OCI-M2 (cell line): ENCODE results near the gene SLC1A2.
"Not testable (repeated sequence)": the region's sequence is repeated elsewhere in the genome, so short reads cannot be mapped to it uniquely, and the experiment has no call there.

Experiments
- DNase-seq: peaks from one replicate; lab custom pipeline; 2025; ENCODE audit not compliant: unreplicated experiment; lab: John Stamatoyannopoulos, UW

The SLC1A2 gene

DNA sequence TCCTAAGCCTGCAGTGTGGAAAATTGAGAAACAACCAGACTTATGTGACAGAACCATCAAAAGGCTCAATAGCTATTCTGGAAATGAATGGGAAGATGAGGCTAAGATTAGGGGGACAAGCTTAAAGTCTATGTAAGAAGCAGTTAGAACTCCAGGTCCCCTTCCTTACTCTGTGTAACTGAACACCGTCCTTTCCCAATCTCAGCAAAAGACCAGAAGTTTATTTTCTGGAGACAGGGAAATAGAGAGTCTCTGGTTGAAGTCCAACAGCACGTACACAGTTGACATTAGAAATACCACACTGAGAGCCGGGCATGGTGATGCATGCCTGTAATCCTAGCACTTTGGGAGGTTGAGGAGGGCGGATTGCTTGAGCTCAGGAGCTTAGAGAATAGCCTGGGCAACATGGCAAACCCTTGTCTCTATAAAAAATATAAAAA, 186.4 kb downstream of the SLC1A2 start:
- DNase-seq = no peak

DNA sequence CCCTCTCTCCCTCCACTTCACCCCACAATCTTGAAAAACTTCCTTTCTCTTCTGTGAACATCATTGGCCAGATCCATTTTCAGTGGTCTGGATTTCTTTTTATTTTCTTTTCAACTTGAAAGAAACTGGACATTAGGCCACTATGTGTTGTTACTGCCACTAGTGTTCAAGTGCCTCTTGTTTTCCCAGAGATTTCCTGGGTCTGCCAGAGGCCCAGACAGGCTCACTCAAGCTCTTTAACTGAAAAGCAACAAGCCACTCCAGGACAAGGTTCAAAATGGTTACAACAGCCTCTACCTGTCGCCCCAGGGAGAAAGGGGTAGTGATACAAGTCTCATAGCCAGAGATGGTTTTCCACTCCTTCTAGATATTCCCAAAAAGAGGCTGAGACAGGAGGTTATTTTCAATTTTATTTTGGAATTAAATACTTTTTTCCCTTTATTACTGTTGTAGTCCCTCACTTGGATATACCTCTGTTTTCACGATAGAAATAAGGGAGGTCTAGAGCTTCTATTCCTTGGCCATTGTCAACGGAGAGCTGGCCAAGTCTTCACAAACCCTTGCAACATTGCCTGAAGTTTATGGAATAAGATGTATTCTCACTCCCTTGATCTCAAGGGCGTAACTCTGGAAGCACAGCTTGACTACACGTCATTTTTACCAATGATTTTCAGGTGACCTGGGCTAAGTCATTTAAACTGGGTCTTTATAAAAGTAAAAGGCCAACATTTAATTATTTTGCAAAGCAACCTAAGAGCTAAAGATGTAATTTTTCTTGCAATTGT, 188.1 kb downstream of the SLC1A2 start:
- no peak for DNase-seq

DNA sequence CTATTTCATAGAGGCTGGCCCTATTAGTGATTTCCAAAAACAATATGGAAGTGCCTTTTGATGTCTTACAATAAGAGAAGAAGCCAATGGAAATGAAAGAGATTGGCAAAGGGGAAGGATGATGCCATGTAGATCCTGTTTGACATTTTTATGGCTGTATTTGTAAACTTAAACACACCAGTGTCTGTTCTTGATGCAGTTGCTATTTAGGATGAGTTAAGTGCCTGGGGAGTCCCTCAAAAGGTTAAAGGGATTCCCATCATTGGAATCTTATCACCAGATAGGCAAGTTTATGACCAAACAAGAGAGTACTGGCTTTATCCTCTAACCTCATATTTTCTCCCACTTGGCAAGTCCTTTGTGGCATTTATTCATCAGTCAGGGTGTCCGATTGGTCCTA, 189.0 kb downstream of the SLC1A2 start:
- DNase-seq = no peak

DNA sequence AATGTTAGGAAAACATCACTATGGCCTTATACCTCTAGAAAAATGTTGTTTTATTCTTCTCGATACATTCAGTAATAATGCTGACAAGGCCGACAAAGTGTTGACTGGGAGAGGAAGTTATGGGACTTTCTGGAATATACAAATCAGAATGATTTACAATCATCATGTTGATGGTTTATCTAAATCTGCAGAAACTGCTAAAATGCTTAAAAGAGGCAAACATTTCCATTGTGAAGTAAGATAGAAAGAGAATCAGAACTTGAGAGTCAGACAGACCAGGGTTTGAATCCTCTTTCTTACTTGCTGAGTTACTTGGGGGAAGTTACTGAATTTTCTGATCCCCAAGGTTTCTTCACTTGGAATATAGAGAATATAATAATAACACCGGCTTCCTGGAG, 191.0 kb downstream of the SLC1A2 start:
- DNase-seq = no peak

DNA sequence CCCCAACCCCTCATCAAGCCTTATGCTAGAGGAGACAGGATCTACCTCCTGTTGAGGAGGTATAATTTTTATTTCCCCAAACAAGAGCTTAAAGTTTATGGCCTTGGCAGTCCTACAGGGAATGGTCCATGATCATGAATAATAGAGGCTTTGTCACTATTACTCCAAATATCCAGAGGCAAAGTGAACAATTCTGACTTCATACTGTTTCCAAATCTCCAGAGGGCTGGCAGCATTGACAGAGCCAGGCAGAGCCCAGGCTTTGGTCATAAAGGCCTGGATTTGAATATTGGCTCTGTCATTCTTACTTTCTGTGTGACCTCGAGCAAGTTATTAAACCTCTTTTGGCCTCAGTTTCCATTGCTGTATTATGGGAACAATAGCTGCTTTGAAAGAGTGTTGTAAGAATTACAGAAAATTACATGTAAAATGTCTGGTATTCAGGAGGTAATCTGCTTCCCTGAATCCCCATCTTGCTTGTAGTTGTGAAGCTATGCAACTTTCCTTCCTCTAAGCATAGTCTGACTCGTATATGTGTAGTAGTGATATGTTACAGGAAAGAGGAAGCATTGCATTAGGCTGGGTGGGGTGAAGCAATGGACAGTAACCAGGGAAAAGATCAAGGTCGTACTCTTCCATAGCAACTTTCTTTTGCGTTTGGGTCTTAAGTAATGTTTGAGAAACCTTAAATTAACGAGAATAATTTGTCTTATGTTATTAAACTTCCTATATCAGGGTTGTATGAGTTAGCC, 191.6 kb downstream of the SLC1A2 start:
- DNase-seq = no peak

DNA sequence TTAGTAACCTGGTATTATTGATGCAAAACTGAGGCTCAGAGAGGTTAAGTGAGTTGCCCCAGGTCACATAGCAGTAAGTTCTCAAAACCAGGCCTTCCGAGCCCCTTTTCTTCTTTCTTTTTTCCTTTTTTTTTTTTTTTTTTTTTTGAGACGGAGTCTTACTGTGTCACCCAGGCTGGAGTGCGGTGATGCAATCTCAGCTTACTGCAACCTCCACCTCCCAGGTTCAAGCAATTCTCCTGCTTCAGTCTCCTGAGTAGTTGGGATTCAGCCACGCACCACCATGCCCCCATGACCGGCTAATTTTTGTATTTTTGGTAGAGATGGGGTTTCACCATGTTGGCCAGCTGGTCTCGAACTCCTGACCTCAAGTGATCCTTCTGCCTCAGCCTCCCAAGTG, 192.6 kb downstream of the SLC1A2 start:
- DNase-seq = not testable (repeated sequence)

DNA sequence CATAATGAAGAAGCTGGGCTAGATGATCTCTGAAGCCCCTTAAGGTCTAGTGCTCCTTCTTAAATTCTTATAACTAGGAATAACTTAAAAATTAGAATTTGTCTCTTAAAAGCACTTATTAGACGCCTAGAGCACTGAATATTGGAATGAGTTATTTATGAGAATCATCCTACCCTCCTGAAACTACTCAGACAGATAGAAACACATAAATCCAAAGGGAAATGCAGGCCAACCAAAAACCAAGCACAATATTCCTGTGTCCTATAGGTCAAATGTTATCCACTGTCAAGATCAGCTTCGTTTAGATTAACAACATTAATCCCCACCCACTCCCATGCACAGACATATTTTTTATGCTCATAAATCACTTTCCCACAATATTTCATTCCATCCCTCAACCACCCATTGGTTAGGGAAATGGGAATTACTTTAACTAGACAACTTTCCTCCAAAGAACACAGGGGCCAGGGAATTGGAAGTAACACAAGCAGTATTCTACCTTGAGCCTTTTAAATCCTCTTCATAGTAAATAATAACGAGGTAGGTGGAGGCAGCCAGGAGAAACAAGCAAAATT, 193.3 kb downstream of the SLC1A2 start:
- no peak for DNase-seq

DNA sequence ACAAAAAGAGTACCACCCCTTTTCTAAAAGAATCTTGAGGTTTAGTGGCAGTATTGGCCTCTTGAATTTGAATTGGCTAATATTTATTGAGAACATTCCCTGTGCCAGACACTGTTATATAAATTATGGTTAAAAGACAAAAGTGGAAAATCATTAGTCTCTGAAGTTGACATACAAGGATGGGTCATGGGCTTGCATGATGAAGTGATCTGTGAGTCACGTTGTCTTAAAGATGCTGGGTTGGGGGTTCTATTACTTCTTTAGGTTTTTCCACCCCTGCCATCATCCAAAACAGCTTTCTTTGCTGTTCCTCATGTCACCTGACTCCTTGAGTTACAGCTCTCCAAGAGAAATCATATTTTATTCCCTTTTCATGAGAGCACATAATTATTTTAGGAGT, 195.4 kb downstream of the SLC1A2 start:
- no peak for DNase-seq

DNA sequence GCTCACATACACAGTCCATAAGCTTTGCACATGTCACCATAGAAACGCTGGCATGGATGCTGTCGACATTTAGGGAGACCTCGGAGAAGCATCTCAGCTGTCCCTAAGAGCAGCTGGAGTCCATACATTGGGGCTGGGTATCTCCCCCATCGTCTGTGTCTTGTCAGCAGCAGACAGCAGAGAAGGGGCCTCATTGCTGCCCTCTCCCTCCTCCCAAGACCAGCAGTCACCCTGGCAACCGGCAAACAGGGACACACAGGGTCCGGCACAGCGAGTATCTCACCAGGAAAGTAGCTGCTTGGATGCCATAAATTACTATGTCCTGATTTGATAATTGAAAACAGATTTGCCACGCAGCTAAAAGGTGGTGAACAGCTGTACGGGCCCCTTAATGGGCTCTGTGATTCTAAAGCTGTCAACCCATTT, 196.0 kb downstream of the SLC1A2 start:
- no peak for DNase-seq

DNA sequence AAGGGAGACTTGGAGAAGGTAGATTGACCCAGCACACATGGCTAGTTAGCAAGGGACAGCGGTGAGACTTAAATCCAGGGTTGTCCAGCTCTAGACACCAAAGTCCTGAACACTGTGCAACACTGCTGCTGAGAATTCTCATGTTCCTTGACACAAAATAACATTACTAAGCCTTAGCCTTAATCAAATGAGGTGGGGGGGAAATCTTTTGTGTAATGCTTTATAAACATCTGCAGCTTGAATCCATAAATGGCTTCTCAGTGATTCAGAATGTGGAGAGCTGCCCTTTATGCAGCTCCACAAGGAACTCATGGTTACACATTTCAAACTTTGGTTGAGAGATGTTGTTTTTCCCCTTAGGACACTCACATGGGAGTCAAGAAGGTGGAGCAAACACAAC, 200.4 kb downstream of the SLC1A2 start:
- no peak for DNase-seq

DNA sequence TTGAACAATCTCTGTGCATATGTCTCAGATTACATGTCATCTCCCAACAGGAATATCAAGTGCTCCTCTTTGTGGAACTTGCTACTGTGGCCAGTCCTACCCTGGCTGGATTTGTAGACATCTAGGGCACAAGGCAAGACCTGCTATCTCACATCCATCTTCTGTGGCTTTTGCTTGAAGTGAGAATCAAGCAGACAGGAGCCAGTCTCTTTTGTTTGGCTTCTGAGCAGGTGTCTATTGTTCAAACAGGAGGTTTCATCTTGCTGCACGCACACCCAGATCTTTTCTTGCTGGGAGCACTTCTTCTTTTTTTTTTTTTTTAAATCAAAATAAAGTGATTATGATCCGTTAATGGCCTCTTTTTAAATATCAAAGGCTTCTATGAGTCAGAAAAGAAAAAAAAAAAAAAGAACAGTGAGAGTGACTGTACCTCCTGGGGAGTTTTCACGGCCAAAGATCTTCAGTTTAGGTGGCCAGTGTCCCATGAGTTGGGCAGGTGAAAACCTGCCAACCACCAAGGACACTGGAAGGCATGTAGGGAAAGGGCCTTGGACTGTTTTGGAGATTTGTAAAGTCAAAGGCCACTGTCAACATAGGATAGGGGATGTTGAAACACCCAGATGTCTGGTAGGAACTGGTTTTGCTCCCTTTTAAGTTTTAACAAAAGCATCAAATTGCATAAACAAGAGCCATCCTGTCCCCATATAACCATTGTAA, 202.2 kb downstream of the SLC1A2 start:
- DNase-seq = no peak

DNA sequence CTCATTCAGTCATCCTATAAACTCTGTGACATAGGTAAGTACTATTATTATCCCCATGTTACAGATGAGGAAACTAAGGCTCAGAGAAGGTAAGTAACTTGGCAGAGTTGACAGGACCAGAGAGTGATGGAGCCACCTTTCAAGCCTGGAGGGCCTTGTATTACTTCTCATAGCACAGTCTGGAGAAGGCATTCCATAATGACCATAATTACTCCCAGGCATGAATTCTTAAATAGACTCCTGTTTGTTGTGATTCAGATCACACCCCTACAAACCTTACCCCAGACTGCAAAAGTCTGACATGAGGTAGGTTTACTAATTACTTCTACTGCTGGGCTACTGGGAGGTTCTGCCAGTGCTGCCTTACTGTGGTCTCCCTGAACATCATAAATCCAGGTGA, 203.4 kb downstream of the SLC1A2 start:
- no peak for DNase-seq

DNA sequence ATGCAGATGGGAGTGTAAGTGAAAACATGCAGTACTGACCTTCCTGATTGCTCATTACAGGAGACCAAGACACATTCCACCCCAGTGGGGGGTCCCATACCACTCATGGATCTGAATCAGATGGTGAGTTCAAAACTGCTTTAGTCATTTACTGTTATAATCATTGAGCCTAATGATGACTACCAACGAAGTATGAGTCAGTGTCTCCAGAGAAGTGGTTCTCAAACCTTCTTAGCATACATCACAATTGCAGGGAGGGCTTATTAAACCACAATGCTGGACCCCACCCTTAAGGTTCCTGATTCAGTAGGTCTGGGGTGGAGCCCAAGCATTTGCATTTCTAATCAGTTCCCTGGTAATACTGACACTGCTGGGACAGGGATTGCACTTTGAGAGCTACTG, 204.6 kb downstream of the SLC1A2 start:
- DNase-seq = no peak

DNA sequence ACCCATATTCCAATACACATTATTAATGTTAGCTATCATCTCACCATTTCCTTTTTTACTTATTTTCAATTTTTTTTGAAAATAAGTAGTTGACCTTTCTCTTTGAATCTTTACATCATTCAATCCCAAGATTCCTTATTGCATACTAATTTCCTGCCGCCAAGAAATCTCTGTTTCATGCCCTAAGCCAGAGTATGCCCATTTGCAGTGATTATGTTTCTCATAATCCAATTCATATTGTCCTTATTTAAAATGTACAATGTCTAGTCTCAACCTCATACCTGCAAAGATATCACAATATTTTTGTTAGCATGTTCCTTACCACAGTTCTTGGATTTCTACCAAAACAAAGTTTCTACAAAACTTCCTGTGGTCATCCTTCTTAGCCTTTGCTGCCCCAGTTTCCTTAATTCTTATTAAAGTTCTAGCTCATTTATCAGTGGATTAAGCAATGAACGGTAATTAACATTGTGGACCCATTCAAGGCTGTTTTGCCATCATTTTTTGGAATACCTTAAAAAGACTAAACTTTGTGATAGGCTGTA, 205.1 kb downstream of the SLC1A2 start:
- no peak for DNase-seq

DNA sequence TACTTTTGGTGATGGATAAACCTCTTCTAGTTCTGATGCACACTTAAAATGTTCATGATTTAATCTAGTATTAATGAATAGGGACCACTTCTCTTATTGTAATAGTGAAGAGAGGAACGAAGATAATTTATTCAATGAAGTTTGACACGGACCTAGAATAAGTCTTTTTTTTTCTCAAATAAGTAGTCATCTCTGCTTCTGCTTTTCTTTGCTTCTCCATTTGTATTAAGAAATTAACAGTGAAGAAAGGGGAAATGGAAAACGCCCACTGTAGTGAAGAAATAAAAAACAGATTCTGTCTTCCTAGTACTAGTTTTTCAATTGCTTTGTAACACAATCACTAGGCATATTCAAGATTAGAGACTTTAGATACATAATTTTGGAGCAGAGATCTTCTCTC, 207.4 kb downstream of the SLC1A2 start:
- DNase-seq = no peak

DNA sequence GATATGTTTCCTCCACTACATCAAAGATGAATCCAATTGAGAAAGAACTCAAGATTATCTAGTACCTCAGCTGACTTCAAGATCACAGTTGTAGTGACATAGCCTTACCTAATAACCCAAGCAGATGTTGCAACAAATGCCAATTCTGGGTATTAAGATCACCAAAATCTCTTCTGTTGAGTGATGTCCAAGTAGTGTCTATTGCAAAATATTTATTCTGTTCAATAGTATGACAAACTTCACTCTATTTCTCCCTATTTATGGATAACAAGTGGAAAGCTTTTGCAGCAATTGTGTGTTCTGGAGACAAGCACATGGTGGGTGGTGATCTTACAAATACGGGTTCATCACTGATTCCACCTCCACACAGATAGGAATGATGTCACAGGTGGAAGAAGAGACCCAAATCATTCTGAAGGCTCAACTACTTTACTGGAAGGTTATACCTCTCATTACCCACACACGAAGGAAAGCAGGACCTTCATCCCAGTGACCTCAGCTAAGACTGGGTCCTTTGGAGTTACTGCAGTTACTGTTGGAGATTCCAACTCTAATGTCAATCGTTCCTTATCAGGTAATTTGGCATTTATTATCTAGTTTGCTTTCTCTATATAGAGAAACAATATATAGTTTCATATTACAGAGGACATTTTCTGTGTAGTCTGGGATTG, 208.3 kb downstream of the SLC1A2 start:
- DNase-seq = no peak

DNA sequence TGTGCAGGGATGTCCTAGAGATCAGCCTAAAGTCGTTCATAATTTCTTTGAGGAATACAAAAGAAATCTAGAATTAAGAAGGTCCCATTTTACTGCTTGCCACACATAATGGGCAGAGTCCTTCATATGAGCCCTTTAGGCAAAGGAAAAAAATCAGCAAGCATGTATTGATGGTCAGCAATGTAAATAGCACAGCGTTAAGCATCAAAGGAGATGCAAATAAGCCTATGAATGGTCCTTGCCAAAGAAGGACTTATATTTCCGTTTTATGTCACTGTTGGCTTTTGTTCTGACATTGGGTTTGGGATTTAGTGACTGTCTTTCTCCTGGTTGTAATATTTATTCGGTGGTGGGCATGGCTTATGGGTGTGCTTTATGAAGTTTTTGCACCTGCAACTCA, 210.6 kb downstream of the SLC1A2 start:
- no peak for DNase-seq

DNA sequence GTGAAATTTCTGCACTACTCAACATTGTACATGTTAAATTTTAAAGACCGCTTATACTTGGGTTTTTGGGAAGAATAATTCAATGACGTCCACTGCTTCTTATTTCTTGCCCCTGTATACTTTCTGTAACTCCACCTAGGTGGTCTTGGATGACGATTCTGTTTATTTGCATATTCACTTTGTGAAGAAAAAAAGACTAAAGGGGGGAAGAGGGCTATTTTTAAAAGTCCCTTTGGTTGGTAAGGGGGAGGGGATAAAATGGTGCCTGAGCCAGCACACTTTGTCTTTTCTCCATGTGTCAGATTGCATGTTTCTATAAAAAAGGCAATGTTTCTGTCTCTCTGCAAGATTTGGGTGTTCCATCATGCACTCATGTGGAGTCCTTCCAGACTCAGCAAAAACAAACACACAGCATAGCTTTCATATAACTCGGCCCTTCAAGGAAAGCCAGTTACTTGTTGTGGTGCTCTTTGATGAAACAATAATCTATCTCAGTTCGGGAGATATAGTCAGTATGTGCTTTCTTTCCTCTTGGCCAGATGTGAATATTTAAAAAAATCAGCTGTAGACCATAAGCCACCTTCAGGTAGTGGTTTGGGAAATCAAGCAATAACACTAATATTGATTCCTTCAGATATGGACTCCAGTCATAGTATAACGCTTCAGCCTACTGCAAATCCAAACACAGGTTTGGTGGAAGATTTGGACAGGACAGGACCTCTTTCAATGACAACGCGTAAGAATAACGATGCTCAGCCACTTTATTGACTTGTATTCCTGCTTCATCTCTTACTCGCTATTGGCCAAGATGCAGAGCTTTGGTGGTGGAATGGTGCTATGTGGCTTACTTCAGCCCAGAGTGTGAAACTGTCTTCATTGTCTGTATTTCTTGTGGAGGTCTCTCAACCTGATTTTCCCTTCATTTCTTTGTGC, 211.6 kb downstream of the SLC1A2 start:
- DNase-seq = no peak

DNA sequence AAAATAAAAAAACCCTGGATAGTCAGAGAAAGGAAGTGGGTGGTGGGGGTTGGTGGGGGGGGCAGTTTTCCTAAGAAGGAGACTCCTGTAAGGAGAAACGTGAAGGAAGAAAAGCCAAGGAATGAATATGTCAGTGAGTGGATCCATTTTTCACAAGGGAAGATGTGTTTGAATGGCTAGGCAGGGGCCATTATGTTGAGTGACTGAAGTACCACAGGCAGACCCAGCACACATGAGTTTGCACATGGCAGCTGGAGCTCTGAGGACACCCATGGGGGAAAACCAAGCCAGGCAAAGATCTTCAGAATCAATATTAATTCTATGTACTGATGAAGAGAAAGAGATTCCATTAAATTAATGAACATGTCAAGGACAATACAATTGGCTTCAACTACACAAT, 212.7 kb downstream of the SLC1A2 start:
- no peak for DNase-seq

DNA sequence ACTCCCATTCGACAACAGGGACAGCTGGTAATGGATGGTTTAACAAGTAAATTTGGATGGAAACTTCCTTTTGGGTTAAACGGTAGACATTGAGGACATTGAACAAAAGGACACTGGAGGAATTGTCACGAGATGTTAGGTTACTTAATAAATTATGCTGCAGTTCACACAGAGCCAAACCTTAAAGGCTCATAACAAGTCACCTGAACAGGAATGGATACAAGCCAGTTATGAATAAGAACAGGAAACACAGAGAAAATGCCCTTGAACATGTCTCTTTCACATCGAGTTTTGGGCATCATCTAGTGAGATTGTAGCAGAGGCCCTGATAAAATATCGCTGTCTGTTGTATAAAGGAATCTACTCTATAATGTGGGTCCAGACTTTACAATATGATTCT, 214.7 kb downstream of the SLC1A2 start:
- no peak for DNase-seq
